GM23248 (cell line): ENCODE data around the gene CEP63. TPM values are rescaled to one million over a fixed set of nuclear protein-coding genes. Genes with fewer than 3 reads are reported as not detected.
A peak's percentile ranks its signal among the peaks of the same experiment; 100 is the strongest.

Source experiments
- DNase-seq: peaks from one replicate; pipeline ENCODE4 v3.0.0-alpha.2; 2015
- H2AFZ ChIP-seq: fragments of 200-600 bp; sonication (generic); 2 replicates; pipeline ENCODE4 v1.6.1; 2016; ENCODE audit warnings: antibody characterized with exemption
- H3F3A ChIP-seq: fragments of 200-600 bp; sonication (generic); 2 replicates; pipeline ENCODE4 v1.6.1; 2016; ENCODE audit warnings: mild to moderate bottlenecking, antibody characterized with exemption, mixed run types; ENCODE audit not compliant: insufficient read depth
- H3K27ac ChIP-seq: fragments of 200-600 bp; sonication (generic); 2 replicates; pipeline ENCODE4 v1.5.1; 2016; ENCODE audit warnings: mild to moderate bottlenecking
- H3K27me3 ChIP-seq: fragments of 200-600 bp; sonication (generic); replicated peaks from 2 replicates; pipeline ENCODE4 v1.6.1; 2016; ENCODE audit warnings: mild to moderate bottlenecking; ENCODE audit not compliant: insufficient read depth
- H3K36me3 ChIP-seq: fragments of 200-600 bp; sonication (generic); 2 replicates; pipeline ENCODE4 v1.6.1; 2016; ENCODE audit warnings: low read depth, mild to moderate bottlenecking
- H3K4me1 ChIP-seq: fragments of 200-600 bp; sonication (generic); 2 replicates; pipeline ENCODE4 v1.6.1; 2016; ENCODE audit warnings: mild to moderate bottlenecking; ENCODE audit not compliant: insufficient read depth
- H3K4me2 ChIP-seq: fragments of 200-600 bp; sonication (generic); one replicate; pipeline ENCODE4 v1.6.1; 2016; ENCODE audit warnings: mild to moderate bottlenecking; ENCODE audit not compliant: unreplicated experiment
- H3K4me3 ChIP-seq: fragments of 200-600 bp; sonication (generic); 2 replicates; pipeline ENCODE4 v1.5.1; 2016; ENCODE audit warnings: mild to moderate bottlenecking
- H3K79me2 ChIP-seq: fragments of 200-600 bp; sonication (generic); 2 replicates; pipeline ENCODE4 v1.6.1; 2016; ENCODE audit warnings: mild to moderate bottlenecking; ENCODE audit not compliant: insufficient read depth
- H3K9ac ChIP-seq: fragments of 200-600 bp; sonication (generic); 2 replicates; pipeline ENCODE4 v1.6.1; 2016; ENCODE audit warnings: mild to moderate bottlenecking
- H3K9me2 ChIP-seq: fragments of 200-600 bp; sonication (generic); 2 replicates; pipeline ENCODE4 v1.6.1; 2016; ENCODE audit warnings: mixed run types, mild to moderate bottlenecking, moderate library complexity; ENCODE audit not compliant: insufficient read depth
- H3K9me3 ChIP-seq: fragments of 200-600 bp; sonication (generic); one replicate; pipeline ENCODE4 v1.6.1; 2017; ENCODE audit warnings: low read depth
- H4K20me1 ChIP-seq: fragments of 200-600 bp; sonication (generic); 2 replicates; pipeline ENCODE4 v1.6.0; 2016; ENCODE audit not compliant: insufficient read depth
- EZH2 ChIP-seq: fragments of 200-600 bp; sonication (generic); IDR thresholded peaks from 2 replicates; pipeline ENCODE4 v1.6.1; 2018; ENCODE audit warnings: antibody characterized with exemption, mild to moderate bottlenecking; ENCODE audit not compliant: insufficient read depth, poor library complexity, severe bottlenecking
- EZH2phosphoT487 ChIP-seq: fragments of 200-600 bp; sonication (generic); IDR thresholded peaks from 2 replicates; pipeline ENCODE4 v1.6.1; 2018; ENCODE audit warnings: antibody characterized with exemption, moderate library complexity, mild to moderate bottlenecking, low read depth; ENCODE audit not compliant: insufficient read depth
- WGBS, 2 experiments: methylation state at CpG; one replicate each; pipeline ENCODE4 v1.1.6; 2015 to 2017; ENCODE audit warnings: low lambda C conversion rate in 2 of 2, low coverage in 1 of 2; ENCODE audit errors: missing lambda C conversion rate in 2 of 2; 5-methylcytosine and 5-hydroxymethylcytosine counted together
- in situ Hi-C: fragments of 300-500 bp; cut with MboI; formaldehyde crosslinking; loops from 2 replicates; pipeline ENCODE4 v1.15.0; 2020
- polyA plus RNA-seq: library from polyadenylated mRNA; unstranded; fragments of >200 nt; fragmentation: Nextera tagmentation; extraction: Ambion mirVana; gene quantifications from 2 replicates; pipeline ENCODE4 v1.2.1, GENCODE V29; 2016
- total RNA-seq: library from RNA; depleted of rRNA; stranded (reverse); fragments of >200 nt; shearing (Covaris generic); gene quantifications from 2 replicates; pipeline ENCODE4 v1.2.3, GENCODE V29; 2014

Gene CEP63
- total and polyA plus RNA-seq, 2 experiments from 2014 or later = 21.0 to 29.7 TPM

GRCh38 chr3:134449277-134449676, 36.6 kb upstream of the CEP63 start:
- Histone ChIP-seq H3K9ac (no peak overlapping the region), H2AFZ (0 out of 2 replicates have a peak overlapping the region, but pooled peaks have one; percentile 7), H3K4me1 (peaks cover 42% of the 10 kb centered on the region), H3K4me3 (no peak overlapping the region), H3K27ac (no peak overlapping the region), H3K27me3 (no peaks in the 10 kb centered on the region), H3K9me3 (no peaks in the 10 kb centered on the region), H3K4me2 (no peak overlapping the region), H4K20me1 (no peaks in the 10 kb centered on the region), H3F3A (peaks cover 30% of the 10 kb centered on the region), H3K9me2 (no peaks in the 10 kb centered on the region), H3K36me3 (no peaks in the 10 kb centered on the region), H3K79me2 (no peaks in the 10 kb centered on the region)
- in situ Hi-C loops = no loop called here
- no peak for TF ChIP-seq EZH2phosphoT487
- no peak for TF ChIP-seq EZH2
- peak; percentile 73 for DNase-seq
- 65 to 77% methylated on average over 2 of the region's 2 CpGs for WGBS, 2 experiments

GRCh38 chr3:134449951-134450350, 35.9 kb upstream of the CEP63 start:
- TF ChIP-seq EZH2phosphoT487 (no peak), EZH2 (no peak)
- no peak overlapping the region for H3K4me2 ChIP-seq
- peaks cover 38% of the 10 kb centered on the region for H3K4me1 ChIP-seq
- H3K27me3 ChIP-seq = no peaks in the 10 kb centered on the region
- H3K9me3 ChIP-seq = no peaks in the 10 kb centered on the region
- no peak overlapping the region for H3K27ac ChIP-seq
- H3F3A ChIP-seq = peaks cover 24% of the 10 kb centered on the region
- no peak overlapping the region for H3K4me3 ChIP-seq
- H3K36me3 ChIP-seq = no peaks in the 10 kb centered on the region
- H2AFZ ChIP-seq = no peak overlapping the region
- 66 to 68% methylated on average over 3 of the region's 3 CpGs for whole genome bisulfite sequencing, 2 experiments
- no peaks in the 10 kb centered on the region for H4K20me1 ChIP-seq
- no peaks in the 10 kb centered on the region for H3K9me2 ChIP-seq
- no peak for DNase-seq
- in situ Hi-C loops = no loop called here
- no peak overlapping the region for H3K9ac ChIP-seq
- no peaks in the 10 kb centered on the region for H3K79me2 ChIP-seq

DNA sequence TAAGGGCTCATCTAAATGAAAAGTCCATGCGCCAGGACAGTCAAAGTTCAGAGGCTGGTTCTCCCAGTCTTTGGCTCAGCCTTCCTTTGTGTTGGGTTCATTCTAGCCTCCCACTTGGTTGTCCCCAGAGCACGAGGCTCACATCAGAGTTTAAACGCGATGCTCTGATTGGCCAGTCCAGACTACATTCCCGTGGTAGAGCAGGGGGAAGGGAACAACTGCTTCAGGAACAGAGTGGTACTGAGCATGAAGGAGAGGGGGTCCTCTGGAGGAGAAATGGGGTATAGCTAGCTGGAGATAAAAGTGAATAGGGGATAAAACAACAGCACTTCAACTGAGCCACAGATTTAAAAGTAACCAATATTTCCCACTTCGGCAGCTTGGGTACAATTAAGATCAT, 32.2 kb upstream of the CEP63 start:
- Histone ChIP-seq H3K27me3 (no peaks in the 10 kb centered on the region), H3K4me1 (peaks cover 20% of the 10 kb centered on the region), H3K9me2 (no peaks in the 10 kb centered on the region), H3K4me2 (no peak overlapping the region), H3K9ac (no peak overlapping the region), H4K20me1 (no peaks in the 10 kb centered on the region), H3K36me3 (no peaks in the 10 kb centered on the region), H3K9me3 (no peaks in the 10 kb centered on the region), H2AFZ (no peak overlapping the region), H3F3A (no peaks in the 10 kb centered on the region), H3K79me2 (no peaks in the 10 kb centered on the region), H3K4me3 (no peak overlapping the region), H3K27ac (no peak overlapping the region)
- in situ Hi-C loops = no loop called here
- DNase-seq = no peak
- TF ChIP-seq EZH2 = no peak
- TF ChIP-seq EZH2phosphoT487 = no peak
- WGBS, 2 experiments = 54 to 63% methylated on average over 6 of the region's 6 CpGs

- H3K4me1 ChIP-seq = peaks cover 38% of the 10 kb centered on the region
- peak overlapping the region; percentile 11 for H3K27ac ChIP-seq
- H3K4me2 ChIP-seq = peak overlapping the region; percentile 40
- H3F3A ChIP-seq = peaks cover 25% of the 10 kb centered on the region
- H4K20me1 ChIP-seq = no peaks in the 10 kb centered on the region
- no peaks in the 10 kb centered on the region for H3K9me3 ChIP-seq
- peak overlapping the region; percentile 61 for H2AFZ ChIP-seq
- WGBS, 2 experiments = 32 to 34% methylated on average over 9 of the region's 9 CpGs
- DNase-seq = peak; percentile 45
- no peak overlapping the region for H3K4me3 ChIP-seq
- no peaks in the 10 kb centered on the region for H3K79me2 ChIP-seq
- H3K9me2 ChIP-seq = no peaks in the 10 kb centered on the region
- no peak for TF ChIP-seq EZH2
- no peak for TF ChIP-seq EZH2phosphoT487
- H3K36me3 ChIP-seq = no peaks in the 10 kb centered on the region
- peak overlapping the region; percentile 27 for H3K9ac ChIP-seq
- H3K27me3 ChIP-seq = no peaks in the 10 kb centered on the region
- in situ Hi-C loops = no loop called here
Observed at GRCh38 chr3:134457376-134458074, 28.3 kb upstream of the CEP63 start.
